HEK293 (cell line): ENCODE measurements around the gene UBE2G2.

Source experiments
- ZNF274 ChIP-seq, 2 experiments: fragments of 200-500 bp in 1 of 2; fragments of 450-650 bp in 1 of 2; sonication (Bioruptor generic) in 1 of 2; formaldehyde crosslinking in 1 of 2; IDR thresholded peaks; 2 replicates each; pipeline versions ENCODE4 v1.5.1 to v1.6.1; 2014 to 2016; ENCODE audit warnings: borderline replicate concordance in 1 of 2, inconsistent platforms in 1 of 2, low read length in 1 of 2, missing biosample characterization in 1 of 2, missing genetic modification characterization in 1 of 2
- ZNF623 ChIP-seq: fragments of 450-650 bp; formaldehyde crosslinking; IDR thresholded peaks from 2 replicates; pipeline ENCODE4 v1.5.1; 2016; ENCODE audit warnings: missing biosample characterization, missing genetic modification characterization
- TF ChIP-seq, protein P1 (sequence below): fragments of 450-650 bp; formaldehyde crosslinking; IDR thresholded peaks from 2 replicates; pipeline ENCODE4 v1.5.1; 2016; ENCODE audit warnings: missing biosample characterization, missing genetic modification characterization
- TF ChIP-seq, protein P2 (sequence below): fragments of 450-650 bp; formaldehyde crosslinking; IDR thresholded peaks from 2 replicates; pipeline ENCODE4 v1.5.1; 2016; ENCODE audit warnings: missing biosample characterization, missing genetic modification characterization
- TF ChIP-seq, protein P3 (sequence below): fragments of 450-650 bp; formaldehyde crosslinking; IDR thresholded peaks from 2 replicates; pipeline ENCODE4 v1.5.1; 2016; ENCODE audit warnings: missing biosample characterization, missing genetic modification characterization
- TF ChIP-seq, protein P4 (sequence below): sonication (generic); formaldehyde crosslinking; IDR thresholded peaks from 2 replicates; pipeline ENCODE4 v1.8.1; 2022; ENCODE audit warnings: mild to moderate bottlenecking, moderate library complexity, missing genetic modification reagents

GRCh38 chr21:44727321-44727720 lies 74.3 kb downstream of the UBE2G2 start:
- no peak for TF ChIP-seq ZNF623 (tag by site-specific recombination)
- TF ChIP-seq, protein P1, sequence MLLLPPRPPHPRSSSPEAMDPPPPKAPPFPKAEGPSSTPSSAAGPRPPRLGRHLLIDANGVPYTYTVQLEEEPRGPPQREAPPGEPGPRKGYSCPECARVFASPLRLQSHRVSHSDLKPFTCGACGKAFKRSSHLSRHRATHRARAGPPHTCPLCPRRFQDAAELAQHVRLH = no peak
- TF ChIP-seq, protein P2, sequence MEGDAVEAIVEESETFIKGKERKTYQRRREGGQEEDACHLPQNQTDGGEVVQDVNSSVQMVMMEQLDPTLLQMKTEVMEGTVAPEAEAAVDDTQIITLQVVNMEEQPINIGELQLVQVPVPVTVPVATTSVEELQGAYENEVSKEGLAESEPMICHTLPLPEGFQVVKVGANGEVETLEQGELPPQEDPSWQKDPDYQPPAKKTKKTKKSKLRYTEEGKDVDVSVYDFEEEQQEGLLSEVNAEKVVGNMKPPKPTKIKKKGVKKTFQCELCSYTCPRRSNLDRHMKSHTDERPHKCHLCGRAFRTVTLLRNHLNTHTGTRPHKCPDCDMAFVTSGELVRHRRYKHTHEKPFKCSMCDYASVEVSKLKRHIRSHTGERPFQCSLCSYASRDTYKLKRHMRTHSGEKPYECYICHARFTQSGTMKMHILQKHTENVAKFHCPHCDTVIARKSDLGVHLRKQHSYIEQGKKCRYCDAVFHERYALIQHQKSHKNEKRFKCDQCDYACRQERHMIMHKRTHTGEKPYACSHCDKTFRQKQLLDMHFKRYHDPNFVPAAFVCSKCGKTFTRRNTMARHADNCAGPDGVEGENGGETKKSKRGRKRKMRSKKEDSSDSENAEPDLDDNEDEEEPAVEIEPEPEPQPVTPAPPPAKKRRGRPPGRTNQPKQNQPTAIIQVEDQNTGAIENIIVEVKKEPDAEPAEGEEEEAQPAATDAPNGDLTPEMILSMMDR (tag by site-specific recombination) = no peak
- TF ChIP-seq, protein P3, sequence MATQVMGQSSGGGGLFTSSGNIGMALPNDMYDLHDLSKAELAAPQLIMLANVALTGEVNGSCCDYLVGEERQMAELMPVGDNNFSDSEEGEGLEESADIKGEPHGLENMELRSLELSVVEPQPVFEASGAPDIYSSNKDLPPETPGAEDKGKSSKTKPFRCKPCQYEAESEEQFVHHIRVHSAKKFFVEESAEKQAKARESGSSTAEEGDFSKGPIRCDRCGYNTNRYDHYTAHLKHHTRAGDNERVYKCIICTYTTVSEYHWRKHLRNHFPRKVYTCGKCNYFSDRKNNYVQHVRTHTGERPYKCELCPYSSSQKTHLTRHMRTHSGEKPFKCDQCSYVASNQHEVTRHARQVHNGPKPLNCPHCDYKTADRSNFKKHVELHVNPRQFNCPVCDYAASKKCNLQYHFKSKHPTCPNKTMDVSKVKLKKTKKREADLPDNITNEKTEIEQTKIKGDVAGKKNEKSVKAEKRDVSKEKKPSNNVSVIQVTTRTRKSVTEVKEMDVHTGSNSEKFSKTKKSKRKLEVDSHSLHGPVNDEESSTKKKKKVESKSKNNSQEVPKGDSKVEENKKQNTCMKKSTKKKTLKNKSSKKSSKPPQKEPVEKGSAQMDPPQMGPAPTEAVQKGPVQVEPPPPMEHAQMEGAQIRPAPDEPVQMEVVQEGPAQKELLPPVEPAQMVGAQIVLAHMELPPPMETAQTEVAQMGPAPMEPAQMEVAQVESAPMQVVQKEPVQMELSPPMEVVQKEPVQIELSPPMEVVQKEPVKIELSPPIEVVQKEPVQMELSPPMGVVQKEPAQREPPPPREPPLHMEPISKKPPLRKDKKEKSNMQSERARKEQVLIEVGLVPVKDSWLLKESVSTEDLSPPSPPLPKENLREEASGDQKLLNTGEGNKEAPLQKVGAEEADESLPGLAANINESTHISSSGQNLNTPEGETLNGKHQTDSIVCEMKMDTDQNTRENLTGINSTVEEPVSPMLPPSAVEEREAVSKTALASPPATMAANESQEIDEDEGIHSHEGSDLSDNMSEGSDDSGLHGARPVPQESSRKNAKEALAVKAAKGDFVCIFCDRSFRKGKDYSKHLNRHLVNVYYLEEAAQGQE = no peak
- no peak for TF ChIP-seq ZNF274 (IDR thresholded peaks at IDR 0.05; ENCODE audit: low read length)
- no peak for TF ChIP-seq ZNF274 (tag by site-specific recombination; IDR thresholded peaks at IDR 0.05; ENCODE audit: borderline replicate concordance)
- TF ChIP-seq, protein P4, sequence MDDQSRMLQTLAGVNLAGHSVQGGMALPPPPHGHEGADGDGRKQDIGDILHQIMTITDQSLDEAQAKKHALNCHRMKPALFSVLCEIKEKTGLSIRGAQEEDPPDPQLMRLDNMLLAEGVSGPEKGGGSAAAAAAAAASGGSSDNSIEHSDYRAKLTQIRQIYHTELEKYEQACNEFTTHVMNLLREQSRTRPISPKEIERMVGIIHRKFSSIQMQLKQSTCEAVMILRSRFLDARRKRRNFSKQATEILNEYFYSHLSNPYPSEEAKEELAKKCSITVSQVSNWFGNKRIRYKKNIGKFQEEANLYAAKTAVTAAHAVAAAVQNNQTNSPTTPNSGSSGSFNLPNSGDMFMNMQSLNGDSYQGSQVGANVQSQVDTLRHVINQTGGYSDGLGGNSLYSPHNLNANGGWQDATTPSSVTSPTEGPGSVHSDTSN (CRISPR knock-in tag) = no peak
